ENCODE data around the gene SORCS2.

The SORCS2 gene

DNA sequence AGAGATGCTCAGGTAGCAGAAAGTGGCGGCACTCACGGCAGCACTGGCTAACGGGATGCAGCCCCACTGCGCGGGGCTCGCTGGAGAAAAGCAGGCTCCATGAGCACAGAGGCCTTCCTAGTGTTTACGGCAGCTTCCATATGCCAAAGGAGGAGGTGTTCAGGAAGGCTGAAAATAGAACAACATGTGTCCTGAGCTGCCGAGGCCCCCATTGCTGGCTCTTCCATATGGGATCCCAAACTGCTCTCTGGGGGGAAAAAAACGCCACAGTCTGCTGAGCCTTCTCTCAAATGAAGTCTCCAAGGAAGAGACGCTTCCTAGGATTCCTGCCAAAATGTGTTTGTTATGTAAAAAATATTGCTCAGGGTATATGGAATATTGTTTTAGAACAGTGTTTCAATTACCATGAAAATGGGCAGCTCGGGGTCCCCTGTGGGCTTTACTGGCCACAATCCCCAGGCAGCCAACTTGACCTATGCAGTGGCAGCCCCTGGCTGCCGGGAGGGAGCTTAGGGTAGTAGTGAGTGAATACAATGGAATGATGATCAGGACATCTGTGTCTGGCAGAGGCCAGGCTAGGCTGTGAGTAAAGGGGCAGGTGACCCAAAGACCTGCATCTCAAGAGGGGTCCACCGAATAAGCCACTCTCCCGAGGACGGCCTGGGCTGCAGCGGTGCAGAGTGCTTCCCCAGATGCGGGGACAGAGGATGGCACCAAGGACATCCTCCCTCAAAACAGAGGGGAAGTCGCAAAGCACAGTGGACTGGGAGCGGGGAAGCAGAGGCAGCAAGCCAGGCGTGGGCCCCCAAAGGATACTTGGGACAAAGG, 577.3 kb downstream of the SORCS2 start:
- no peak for DNase-seq (ENCODE audit: low spot score)
- in situ Hi-C loops (cut with MboI; ENCODE audit: low pct_unique_long_range_greater_than_20kb, low sequenced_read_pairs, unreplicated experiment): loop anchor here (5.0 kb wide), 1 partner anchor 33 kb away; no protein-coding TSS in a partner anchor
- TF ChIP-seq, protein P1, sequence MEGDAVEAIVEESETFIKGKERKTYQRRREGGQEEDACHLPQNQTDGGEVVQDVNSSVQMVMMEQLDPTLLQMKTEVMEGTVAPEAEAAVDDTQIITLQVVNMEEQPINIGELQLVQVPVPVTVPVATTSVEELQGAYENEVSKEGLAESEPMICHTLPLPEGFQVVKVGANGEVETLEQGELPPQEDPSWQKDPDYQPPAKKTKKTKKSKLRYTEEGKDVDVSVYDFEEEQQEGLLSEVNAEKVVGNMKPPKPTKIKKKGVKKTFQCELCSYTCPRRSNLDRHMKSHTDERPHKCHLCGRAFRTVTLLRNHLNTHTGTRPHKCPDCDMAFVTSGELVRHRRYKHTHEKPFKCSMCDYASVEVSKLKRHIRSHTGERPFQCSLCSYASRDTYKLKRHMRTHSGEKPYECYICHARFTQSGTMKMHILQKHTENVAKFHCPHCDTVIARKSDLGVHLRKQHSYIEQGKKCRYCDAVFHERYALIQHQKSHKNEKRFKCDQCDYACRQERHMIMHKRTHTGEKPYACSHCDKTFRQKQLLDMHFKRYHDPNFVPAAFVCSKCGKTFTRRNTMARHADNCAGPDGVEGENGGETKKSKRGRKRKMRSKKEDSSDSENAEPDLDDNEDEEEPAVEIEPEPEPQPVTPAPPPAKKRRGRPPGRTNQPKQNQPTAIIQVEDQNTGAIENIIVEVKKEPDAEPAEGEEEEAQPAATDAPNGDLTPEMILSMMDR (IDR thresholded peaks at IDR 0.05; ENCODE audit: extremely low read depth, insufficient read depth, missing control alignments): no peak

DNA sequence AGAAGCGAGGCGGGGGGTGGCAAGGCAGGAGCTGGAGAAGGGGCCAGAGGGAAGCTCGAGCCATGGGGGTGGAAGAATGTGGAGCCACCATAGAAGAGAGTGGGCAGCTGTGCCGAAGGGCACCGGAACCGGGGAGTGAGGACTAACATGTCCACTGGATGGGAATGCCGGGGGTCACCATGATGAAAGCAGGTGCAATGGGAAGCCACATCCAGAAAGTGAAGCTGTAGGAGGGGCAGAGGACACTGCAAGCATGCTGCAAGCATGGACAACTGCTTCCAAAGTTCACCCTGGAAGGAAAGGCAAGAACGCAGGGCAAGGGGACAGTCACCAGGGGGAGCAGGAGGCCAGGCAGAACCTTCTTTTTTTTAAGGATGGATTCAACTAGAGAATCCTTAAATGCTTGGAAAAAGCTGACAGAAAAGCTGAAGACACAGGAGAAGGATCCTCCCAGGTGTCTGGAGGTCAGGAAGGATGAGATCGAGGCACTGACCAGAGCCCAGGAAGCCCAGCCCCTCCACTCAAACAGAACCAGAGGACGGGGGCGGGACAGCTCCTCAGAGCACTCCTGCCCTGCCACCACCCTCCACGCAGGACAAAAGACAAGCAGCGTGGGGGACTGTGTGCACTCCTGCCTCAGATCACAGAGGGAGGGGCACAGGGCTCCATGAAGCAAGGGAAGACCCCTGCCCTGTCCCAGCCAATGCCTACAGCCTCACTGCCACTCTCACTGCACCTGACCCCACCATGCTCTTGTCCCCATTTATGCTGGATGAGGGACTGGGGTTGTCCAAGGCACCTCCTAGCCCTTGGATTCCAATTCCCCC, 578.1 kb downstream of the SORCS2 start:
- DNase-seq (ENCODE audit: low spot score): peak; percentile 67
- in situ Hi-C loops (cut with MboI; ENCODE audit: low pct_unique_long_range_greater_than_20kb, low sequenced_read_pairs, unreplicated experiment): no loop called here
- TF ChIP-seq, protein P1 (IDR thresholded peaks at IDR 0.05; ENCODE audit: extremely low read depth, insufficient read depth, missing control alignments): peak; percentile 74

DNA sequence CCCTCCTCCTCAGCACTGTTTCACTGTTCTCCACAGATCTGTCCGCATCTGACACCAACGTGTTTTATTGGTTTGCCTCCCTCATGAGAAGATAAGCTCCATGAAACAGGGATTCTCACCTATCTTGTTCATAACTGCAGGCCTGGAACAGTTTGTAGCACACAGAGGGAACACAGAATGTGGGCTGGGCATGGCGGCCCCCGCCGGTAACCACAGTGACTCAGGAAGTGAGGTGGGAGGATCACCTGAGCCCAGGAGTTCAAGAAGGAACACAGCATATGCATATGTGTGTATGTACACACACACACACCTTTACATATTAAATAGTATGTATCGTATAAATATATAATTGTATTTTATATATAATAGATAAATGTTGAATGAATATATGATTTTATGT, 578.7 kb downstream of the SORCS2 start:
- TF ChIP-seq, protein P1 (IDR thresholded peaks at IDR 0.05; ENCODE audit: extremely low read depth, insufficient read depth, missing control alignments): no peak
- DNase-seq (ENCODE audit: low spot score): peak; percentile 41
- in situ Hi-C loops (cut with MboI; ENCODE audit: low pct_unique_long_range_greater_than_20kb, low sequenced_read_pairs, unreplicated experiment): no loop called here

DNA sequence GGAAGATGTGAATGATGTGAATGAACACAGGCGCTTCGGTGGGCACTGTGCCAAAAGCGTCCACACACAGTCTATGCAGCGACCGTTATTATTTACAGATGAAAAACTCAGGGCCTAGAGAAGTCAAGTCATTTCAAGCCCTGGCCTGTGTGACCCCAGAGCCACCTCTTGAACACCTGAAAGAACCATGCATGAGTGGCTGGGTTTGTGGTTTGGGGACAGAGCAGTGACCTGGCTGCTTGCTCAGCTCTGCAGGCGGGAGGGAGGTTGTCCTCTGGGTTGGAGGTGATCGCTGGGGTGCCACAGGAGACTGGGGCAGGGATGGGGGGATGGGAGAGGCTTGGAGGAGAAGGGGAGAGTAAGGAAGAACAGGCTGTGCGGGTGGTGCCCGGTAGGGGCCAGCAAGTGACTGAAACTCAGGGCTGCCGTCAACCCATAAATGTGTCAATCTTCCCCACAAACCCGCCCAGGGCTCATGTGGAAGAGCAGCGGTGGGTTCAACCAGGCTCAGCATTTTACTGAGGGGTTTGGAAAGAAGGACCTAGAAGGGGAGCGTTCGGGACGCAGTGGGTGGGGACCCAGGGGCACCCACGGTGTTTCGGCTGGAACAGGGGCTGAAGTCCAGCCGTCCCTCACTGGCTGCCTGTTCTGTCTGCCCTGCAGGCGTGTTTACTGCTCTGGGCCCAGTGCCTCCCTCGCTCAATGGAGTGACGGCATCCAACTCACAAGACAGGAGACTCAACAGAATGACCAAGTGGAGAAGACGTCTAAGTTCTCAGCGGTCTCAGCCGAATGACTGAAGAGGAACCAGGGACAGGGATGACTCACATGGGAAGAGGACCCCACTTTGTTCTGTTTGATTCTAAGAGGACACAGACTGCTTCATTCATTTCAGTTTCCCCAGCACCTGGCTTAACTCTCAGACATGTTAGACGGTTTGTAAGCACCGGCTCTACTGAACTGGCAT, 579.5 kb downstream of the SORCS2 start:
- TF ChIP-seq, protein P1 (IDR thresholded peaks at IDR 0.05; ENCODE audit: extremely low read depth, insufficient read depth, missing control alignments): no peak
- in situ Hi-C loops (cut with MboI; ENCODE audit: low pct_unique_long_range_greater_than_20kb, low sequenced_read_pairs, unreplicated experiment): no loop called here
- peak; percentile 90 for DNase-seq (ENCODE audit: low spot score)

DNA sequence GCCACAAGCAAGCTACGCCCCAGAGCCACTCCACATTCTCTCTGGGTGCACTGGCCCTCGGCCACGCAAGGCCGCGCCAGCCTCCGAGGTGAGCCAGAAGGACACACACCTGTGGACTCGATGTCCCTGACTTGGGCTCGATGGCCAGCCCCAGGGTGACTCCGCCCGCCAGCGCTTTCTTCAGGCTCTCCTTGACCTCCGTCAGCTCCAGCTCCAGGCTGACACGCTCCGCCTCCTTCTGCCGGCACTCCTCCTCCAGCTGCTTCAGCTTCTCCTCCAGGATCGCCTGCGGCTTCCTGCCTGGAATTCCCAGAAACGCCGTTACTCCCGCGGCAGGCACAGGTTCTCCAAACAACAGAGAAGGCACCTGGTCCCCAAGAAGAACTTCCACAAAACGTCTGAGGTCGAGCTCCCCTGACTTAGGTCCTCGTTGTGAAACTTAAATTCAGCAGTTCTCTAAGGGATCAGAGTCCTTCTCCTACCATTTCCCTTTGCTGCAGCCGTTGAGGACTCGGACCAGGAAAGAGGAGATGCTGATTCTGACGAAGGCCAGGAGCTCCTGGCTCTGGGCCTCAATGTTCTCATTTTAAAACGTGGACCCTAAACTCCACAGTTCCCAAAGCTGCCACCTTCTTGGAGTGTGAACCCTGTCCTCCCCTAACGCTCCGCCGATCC, 580.5 kb downstream of the SORCS2 start:
- in situ Hi-C loops (cut with MboI; ENCODE audit: low pct_unique_long_range_greater_than_20kb, low sequenced_read_pairs, unreplicated experiment): no loop called here
- DNase-seq (ENCODE audit: low spot score): no peak
- TF ChIP-seq, protein P1 (IDR thresholded peaks at IDR 0.05; ENCODE audit: extremely low read depth, insufficient read depth, missing control alignments): no peak
